HepG2 (cell line): ENCODE measurements around the gene RUVBL2. TPM values are rescaled to one million over a fixed set of nuclear protein-coding genes. Genes with fewer than 3 reads are reported as not detected.

Experiments
- AHR ChIP-seq: IDR thresholded peaks from 2 replicates; pipeline ENCODE4 v1.6.1; 2018; ENCODE audit warnings: missing genetic modification reagents, missing compliant biosample characterization
- AKAP8 ChIP-seq: sonication (generic); formaldehyde crosslinking; IDR thresholded peaks from 2 replicates; pipeline ENCODE4 v1.5.1; 2020; ENCODE audit warnings: mild to moderate bottlenecking, missing genetic modification reagents
- IKZF1 ChIP-seq: fragments of 450-650 bp; IDR thresholded peaks from 2 replicates; pipeline ENCODE4 v1.7.1; 2016
- KDM6A ChIP-seq: IDR thresholded peaks from 2 replicates; pipeline ENCODE4 v1.6.1; 2016; ENCODE audit warnings: low read depth
- MTF1 ChIP-seq: sonication (generic); formaldehyde crosslinking; IDR thresholded peaks from 2 replicates; pipeline ENCODE4 v1.5.0; 2020; ENCODE audit warnings: missing genetic modification reagents
- NFKBIZ ChIP-seq: IDR thresholded peaks from 2 replicates; pipeline ENCODE4 v1.6.1; 2018; ENCODE audit warnings: missing genetic modification reagents, missing compliant biosample characterization
- NKX3-1 ChIP-seq: sonication (generic); formaldehyde crosslinking; IDR thresholded peaks from 2 replicates; pipeline ENCODE4 v1.5.0; 2020; ENCODE audit warnings: missing genetic modification reagents
- PHF21A ChIP-seq: sonication (generic); formaldehyde crosslinking; IDR thresholded peaks from 2 replicates; pipeline ENCODE4 v1.5.0; 2020; ENCODE audit warnings: mild to moderate bottlenecking, missing genetic modification reagents
- POLR2AphosphoS5 ChIP-seq: IDR thresholded peaks from 2 replicates; pipeline ENCODE4 v1.6.1; 2012; ENCODE audit warnings: low read depth, low read length
- SALL1 ChIP-seq: sonication (generic); formaldehyde crosslinking; IDR thresholded peaks from 2 replicates; pipeline ENCODE4 v1.8.0; 2022; ENCODE audit warnings: mild to moderate bottlenecking, missing genetic modification reagents
- XBP1 ChIP-seq: sonication (generic); formaldehyde crosslinking; IDR thresholded peaks from 2 replicates; pipeline ENCODE4 v1.5.0; 2020; ENCODE audit warnings: missing genetic modification reagents
- ZBTB3 ChIP-seq: sonication (generic); formaldehyde crosslinking; IDR thresholded peaks from 2 replicates; pipeline ENCODE4 v1.4.0; 2020; ENCODE audit warnings: low read depth, mild to moderate bottlenecking, moderate library complexity, missing genetic modification reagents, borderline replicate concordance
- ZNF20 ChIP-seq: sonication (generic); formaldehyde crosslinking; IDR thresholded peaks from 2 replicates; pipeline ENCODE4 v1.4.0; 2020; ENCODE audit warnings: mild to moderate bottlenecking, moderate library complexity, missing genetic modification reagents
- ZNF431 ChIP-seq: sonication (generic); formaldehyde crosslinking; IDR thresholded peaks from 2 replicates; pipeline ENCODE4 v1.9.0; 2022; ENCODE audit warnings: missing genetic modification reagents, low read depth, mild to moderate bottlenecking, borderline replicate concordance
- ZNF629 ChIP-seq: sonication (generic); formaldehyde crosslinking; conservative IDR thresholded peaks from 2 replicates; pipeline ENCODE4 v1.5.0; 2020; ENCODE audit warnings: missing genetic modification reagents
- ZNF788 ChIP-seq: sonication (generic); formaldehyde crosslinking; IDR thresholded peaks from 2 replicates; pipeline ENCODE4 v1.5.0; 2020; ENCODE audit warnings: mild to moderate bottlenecking, missing genetic modification reagents, borderline replicate concordance
- polyA plus RNA-seq, 8 experiments: library from polyadenylated mRNA; depleted of rRNA in 3 of 8; stranded (reverse) in 7 of 8; unstranded in 1 of 8; fragments of >200 nt; fragmentation: Illumina TruSeq in 4 of 8; extraction: Trizol in 4 of 8; gene quantifications; 2 replicates each; pipeline versions ENCODE4 v1.2.1 to v1.2.3, GENCODE V29; 2011 to 2016; ENCODE audit warnings: low read depth in 4 of 8, missing spikeins in 1 of 8, mixed read lengths in 1 of 8; ENCODE audit not compliant: insufficient read depth in 1 of 8
- total RNA-seq, 5 experiments: library from RNA; depleted of rRNA; stranded (reverse); fragments of >200 nt; fragmentation: Illumina TruSeq; extraction: Trizol; gene quantifications; 2 replicates each; pipeline ENCODE4 v1.2.3, GENCODE V29; 2016; ENCODE audit warnings: low read depth in 1 of 5
- TF ChIP-seq, protein P1 (sequence below): sonication (generic); formaldehyde crosslinking; IDR thresholded peaks from 2 replicates; pipeline ENCODE4 v1.5.0; 2020; ENCODE audit warnings: mild to moderate bottlenecking, missing genetic modification reagents
- TF ChIP-seq, protein P2 (sequence below): IDR thresholded peaks from 2 replicates; pipeline ENCODE4 v1.6.1; 2012; ENCODE audit warnings: low read length, improper control_type of control experiment
- TF ChIP-seq, protein P3 (sequence below): sonication (generic); formaldehyde crosslinking; IDR thresholded peaks from 2 replicates; pipeline ENCODE4 v1.4.0; 2020; ENCODE audit warnings: missing genetic modification reagents
- TF ChIP-seq, protein P4 (sequence below): IDR thresholded peaks from 2 replicates; pipeline ENCODE4 v1.6.1; 2018; ENCODE audit warnings: missing genetic modification reagents
- TF ChIP-seq, protein P5 (sequence below): sonication (generic); formaldehyde crosslinking; IDR thresholded peaks from 2 replicates; pipeline ENCODE4 v1.4.0; 2020; ENCODE audit warnings: missing genetic modification reagents, borderline replicate concordance

The RUVBL2 gene
- total and polyA plus RNA-seq, 2 of the 13 experiments (the other 11 are each of a cell fraction or from before 2014, with no cell fraction given): 120 to 122 TPM

DNA sequence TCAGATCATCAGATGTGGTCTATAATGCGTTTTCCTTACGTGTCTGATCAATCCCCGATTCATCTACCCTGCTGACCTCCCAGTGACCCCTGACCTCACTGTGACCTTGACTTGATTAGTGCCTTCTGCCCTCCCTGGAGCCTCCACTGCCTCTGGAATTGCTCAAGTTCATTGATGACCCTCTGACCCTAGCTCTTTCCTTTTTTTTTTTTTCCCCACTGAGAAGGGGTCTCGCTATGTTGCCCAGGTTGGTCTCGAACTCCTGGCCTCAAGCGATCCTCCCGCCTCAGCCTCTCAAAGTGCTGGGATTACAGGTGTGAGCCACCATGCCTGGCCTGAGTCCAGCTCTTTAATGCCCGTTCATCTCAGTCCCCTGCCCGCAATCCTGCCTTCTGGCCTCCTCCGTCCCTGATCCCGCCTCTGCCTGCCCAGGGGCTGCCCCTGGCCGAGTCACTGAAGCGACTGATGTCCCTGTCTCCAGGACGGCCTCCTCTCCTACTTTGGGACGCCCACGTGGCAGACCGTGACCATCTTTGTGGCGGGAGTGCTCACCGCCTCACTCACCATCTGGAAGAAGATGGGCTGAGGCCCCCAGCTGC, 32.5 kb upstream of the RUVBL2 start (continued):
- TF ChIP-seq ZBTB3 (CRISPR knock-in tag) (no peak), AKAP8 (CRISPR knock-in tag) (no peak), ZNF431 (CRISPR knock-in tag) (no peak), IKZF1 (no peak), POLR2AphosphoS5 (no peak), ZNF20 (CRISPR knock-in tag) (no peak), NKX3-1 (CRISPR knock-in tag) (no peak), ZNF629 (CRISPR knock-in tag) (no peak), KDM6A (CRISPR knock-in tag) (no peak), NFKBIZ (CRISPR knock-in tag) (no peak), PHF21A (CRISPR knock-in tag) (no peak), XBP1 (CRISPR knock-in tag) (no peak), SALL1 (CRISPR knock-in tag) (no peak), AHR (CRISPR knock-in tag) (no peak), ZNF788 (no peak), MTF1 (CRISPR knock-in tag) (no peak)
- TF ChIP-seq, protein P1, sequence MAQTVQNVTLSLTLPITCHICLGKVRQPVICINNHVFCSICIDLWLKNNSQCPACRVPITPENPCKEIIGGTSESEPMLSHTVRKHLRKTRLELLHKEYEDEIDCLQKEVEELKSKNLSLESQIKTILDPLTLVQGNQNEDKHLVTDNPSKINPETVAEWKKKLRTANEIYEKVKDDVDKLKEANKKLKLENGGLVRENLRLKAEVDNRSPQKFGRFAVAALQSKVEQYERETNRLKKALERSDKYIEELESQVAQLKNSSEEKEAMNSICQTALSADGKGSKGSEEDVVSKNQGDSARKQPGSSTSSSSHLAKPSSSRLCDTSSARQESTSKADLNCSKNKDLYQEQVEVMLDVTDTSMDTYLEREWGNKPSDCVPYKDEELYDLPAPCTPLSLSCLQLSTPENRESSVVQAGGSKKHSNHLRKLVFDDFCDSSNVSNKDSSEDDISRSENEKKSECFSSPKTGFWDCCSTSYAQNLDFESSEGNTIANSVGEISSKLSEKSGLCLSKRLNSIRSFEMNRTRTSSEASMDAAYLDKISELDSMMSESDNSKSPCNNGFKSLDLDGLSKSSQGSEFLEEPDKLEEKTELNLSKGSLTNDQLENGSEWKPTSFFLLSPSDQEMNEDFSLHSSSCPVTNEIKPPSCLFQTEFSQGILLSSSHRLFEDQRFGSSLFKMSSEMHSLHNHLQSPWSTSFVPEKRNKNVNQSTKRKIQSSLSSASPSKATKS (CRISPR knock-in tag): no peak
- TF ChIP-seq, protein P2, sequence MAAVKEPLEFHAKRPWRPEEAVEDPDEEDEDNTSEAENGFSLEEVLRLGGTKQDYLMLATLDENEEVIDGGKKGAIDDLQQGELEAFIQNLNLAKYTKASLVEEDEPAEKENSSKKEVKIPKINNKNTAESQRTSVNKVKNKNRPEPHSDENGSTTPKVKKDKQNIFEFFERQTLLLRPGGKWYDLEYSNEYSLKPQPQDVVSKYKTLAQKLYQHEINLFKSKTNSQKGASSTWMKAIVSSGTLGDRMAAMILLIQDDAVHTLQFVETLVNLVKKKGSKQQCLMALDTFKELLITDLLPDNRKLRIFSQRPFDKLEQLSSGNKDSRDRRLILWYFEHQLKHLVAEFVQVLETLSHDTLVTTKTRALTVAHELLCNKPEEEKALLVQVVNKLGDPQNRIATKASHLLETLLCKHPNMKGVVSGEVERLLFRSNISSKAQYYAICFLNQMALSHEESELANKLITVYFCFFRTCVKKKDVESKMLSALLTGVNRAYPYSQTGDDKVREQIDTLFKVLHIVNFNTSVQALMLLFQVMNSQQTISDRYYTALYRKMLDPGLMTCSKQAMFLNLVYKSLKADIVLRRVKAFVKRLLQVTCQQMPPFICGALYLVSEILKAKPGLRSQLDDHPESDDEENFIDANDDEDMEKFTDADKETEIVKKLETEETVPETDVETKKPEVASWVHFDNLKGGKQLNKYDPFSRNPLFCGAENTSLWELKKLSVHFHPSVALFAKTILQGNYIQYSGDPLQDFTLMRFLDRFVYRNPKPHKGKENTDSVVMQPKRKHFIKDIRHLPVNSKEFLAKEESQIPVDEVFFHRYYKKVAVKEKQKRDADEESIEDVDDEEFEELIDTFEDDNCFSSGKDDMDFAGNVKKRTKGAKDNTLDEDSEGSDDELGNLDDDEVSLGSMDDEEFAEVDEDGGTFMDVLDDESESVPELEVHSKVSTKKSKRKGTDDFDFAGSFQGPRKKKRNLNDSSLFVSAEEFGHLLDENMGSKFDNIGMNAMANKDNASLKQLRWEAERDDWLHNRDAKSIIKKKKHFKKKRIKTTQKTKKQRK: no peak
- TF ChIP-seq, protein P3, sequence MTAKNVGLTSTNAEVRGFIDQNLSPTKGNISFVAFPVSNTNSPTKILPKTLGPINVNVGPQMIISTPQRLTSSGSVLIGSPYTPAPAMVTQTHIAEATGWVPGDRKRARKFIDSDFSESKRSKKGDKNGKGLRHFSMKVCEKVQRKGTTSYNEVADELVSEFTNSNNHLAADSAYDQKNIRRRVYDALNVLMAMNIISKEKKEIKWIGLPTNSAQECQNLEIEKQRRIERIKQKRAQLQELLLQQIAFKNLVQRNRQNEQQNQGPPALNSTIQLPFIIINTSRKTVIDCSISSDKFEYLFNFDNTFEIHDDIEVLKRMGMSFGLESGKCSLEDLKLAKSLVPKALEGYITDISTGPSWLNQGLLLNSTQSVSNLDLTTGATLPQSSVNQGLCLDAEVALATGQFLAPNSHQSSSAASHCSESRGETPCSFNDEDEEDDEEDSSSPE (CRISPR knock-in tag): peak; percentile 44; the same call in 1 of the 2 replicates
- TF ChIP-seq, protein P4, sequence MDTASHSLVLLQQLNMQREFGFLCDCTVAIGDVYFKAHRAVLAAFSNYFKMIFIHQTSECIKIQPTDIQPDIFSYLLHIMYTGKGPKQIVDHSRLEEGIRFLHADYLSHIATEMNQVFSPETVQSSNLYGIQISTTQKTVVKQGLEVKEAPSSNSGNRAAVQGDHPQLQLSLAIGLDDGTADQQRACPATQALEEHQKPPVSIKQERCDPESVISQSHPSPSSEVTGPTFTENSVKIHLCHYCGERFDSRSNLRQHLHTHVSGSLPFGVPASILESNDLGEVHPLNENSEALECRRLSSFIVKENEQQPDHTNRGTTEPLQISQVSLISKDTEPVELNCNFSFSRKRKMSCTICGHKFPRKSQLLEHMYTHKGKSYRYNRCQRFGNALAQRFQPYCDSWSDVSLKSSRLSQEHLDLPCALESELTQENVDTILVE (CRISPR knock-in tag): no peak
- TF ChIP-seq, protein P5, sequence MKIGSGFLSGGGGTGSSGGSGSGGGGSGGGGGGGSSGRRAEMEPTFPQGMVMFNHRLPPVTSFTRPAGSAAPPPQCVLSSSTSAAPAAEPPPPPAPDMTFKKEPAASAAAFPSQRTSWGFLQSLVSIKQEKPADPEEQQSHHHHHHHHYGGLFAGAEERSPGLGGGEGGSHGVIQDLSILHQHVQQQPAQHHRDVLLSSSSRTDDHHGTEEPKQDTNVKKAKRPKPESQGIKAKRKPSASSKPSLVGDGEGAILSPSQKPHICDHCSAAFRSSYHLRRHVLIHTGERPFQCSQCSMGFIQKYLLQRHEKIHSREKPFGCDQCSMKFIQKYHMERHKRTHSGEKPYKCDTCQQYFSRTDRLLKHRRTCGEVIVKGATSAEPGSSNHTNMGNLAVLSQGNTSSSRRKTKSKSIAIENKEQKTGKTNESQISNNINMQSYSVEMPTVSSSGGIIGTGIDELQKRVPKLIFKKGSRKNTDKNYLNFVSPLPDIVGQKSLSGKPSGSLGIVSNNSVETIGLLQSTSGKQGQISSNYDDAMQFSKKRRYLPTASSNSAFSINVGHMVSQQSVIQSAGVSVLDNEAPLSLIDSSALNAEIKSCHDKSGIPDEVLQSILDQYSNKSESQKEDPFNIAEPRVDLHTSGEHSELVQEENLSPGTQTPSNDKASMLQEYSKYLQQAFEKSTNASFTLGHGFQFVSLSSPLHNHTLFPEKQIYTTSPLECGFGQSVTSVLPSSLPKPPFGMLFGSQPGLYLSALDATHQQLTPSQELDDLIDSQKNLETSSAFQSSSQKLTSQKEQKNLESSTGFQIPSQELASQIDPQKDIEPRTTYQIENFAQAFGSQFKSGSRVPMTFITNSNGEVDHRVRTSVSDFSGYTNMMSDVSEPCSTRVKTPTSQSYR (CRISPR knock-in tag): no peak
